GM21737 (cell line): Measurements from ENCODE around the gene CYFIP1.

Experiments
- ATAC-seq: cut with Tn5 transposase; IDR thresholded peaks from one replicate; pipeline ENCODE4 v1.9.1; 2021; ENCODE audit warnings: mild to moderate bottlenecking, moderate library complexity; ENCODE audit not compliant: unreplicated experiment

CYFIP1 gene

DNA sequence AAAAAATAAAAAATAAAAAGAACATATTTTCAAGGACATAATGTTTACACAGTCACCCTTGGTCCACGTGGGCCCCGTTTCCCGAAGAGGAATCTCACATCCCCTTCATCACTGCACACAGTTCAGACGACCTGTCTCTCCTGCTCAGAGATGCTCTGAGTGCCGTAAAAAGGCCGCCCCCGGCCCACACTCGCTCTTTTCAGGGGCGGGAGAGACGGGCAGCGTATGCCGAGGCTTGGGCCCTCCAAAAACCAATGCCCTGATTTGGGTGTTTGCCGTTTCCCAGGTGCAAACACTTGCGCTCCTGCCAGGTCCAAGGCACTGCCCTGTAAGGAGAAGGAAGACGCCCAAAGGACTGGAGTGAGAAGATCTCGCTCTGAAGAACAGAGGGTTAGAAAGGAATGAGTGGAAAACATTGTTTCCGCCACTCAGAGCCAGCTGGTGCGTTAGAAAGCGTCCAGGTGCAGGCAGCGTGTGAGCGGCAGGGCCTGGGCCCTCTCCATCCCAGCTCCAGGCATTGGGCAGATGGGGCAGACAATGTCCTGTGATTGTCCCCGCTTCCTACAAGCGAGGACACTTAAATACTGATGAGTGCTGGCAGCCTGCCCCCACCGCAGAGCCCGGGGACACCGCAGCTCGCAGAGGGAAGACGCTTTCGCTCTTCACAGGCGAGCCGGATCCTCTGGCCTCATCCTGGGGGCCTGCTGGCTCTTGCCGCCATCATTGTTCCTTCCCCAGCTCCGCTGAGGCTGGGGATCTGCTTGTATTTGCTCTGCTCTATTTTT lies 88.5 kb downstream of the CYFIP1 start:
- ATAC-seq: no peak

DNA sequence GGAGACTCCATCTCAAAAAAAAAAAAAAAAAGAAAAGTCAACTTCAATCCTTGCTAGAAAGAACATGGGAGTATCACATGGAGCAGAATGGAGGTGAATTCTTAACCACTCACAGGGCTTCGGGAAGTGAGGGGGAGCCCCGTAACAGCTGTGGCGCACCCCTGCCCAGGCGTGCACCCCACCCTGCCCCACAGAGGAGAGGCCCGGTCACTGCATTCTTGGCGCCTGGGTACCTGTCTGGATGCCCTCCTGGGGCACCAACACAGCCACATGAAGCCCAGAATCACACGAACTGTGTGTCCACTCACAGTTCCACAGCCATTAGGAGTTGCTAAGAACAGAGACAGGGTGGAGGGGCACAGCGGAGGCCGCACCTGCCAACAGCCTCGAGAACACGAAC lies 89.9 kb downstream of the CYFIP1 start:
- no peak for ATAC-seq

DNA sequence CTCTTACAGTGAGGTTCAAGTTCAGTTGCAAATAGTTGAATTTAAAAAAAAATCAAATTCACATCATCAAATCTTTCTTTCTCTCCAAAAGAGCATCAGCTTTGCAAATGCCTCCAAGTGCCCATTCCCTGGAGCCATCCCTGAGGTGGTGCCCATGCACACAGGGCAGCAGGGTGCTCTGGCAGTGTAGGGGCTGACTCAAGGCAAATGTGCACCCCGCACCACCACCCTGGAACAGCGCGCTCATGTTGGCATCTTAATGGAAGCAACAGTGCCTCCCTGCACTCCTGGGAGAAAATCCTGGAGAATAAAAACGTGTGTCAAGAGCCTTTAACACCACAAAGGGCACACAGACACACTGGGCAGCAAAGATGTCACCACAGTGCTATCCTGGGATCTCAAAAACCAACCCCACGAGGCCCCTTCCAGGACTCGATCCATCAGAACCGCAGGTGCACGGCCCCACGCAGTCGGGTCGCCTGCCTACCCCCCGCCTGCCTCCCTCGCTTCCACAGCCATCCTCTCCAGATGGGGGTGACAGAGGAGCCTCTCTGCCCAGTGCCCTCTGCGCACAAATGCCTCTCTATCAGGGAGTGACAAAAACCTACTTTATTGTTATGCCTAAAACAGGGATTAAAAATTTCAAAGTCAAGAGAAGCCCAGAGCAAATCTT lies 90.9 kb downstream of the CYFIP1 start:
- no peak for ATAC-seq

DNA sequence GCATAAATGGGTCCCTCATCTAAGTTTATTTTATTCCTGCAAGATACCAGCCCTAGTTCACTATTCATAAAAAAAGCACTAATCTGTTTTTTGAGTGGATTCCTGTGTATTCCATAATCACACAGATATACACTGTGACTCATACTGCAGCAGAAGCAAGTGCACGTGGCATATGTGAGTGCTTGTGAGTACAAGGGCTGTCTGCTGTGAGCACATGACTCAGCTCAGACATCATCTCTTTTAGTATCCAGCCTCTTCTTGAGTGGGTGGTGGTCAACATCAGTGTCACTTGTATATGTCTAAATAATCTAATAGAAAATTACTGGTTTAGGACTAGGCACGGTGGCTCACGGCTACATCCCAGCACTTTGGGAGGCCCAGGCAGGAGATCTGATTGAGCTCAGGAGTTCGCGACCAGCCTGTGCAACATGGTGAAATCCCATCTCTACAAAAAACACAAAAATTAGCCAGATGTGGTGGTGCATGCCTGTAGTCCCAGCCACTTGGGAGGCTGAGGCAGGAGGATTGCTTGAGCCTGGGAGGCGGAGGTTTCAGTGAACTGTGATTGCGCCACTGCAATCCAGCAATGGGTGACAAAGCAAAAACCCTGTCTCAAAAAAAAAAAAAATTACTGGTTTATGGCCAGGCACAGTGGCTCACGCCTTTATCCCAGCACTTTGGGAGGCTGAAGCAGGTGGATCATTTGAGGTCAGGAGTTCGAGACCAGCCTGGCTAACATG lies 91.9 kb downstream of the CYFIP1 start:
- no peak for ATAC-seq

DNA sequence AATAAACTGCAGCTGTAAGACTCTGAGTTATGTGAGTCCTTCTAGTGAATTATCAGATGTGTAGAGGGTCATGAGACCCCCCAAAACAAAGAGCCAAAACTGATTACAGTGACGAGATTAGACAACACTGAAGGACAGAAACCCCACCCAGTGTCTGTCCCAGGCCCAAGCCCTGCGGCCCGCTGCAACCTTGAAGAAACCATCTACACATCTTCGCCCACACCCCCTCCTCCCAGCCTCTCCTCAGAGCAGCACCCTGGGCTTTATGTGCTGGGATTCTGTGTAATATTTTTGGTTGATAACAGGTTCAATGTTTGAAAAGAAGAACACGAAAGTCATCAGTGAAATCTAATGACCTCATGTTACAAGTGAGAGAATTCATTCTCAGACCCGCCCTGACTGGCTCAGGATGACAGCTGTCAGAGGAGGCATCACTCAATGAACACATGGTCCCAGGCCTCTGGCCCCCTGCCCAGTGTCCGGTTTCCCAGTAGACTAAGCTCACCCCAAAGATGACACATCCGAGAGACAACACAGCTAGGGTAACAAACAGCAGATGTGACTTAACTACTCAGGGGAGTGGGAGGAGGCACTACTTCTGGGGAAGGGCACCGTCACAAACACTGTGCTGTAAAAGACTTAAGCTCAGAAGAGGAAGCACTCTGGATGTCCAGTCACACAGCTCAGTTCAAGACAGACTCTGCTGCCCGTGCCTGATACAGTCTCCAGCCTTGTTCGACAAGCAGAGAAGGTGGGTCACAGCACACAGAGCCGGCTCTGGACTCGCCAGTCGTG lies 92.8 kb downstream of the CYFIP1 start:
- ATAC-seq: no peak

DNA sequence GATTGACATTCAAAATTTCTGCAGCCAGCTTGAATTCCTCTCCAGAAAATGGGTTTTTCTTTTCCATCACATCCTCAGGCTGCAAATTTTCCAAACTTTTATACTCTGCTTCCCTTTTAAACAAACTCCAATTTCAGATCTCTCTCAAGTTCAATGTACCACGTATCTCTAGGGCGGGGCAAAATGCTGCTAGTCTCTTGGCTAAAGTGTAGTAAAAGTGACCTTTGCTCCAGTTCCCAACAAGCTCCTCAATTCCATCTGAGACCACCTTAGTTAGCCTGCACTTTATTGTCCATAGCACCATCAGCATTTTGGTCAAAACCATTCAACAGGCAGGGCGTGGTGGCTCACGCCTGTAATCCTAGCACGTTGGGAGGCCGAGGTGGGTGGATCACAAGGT lies 95.0 kb downstream of the CYFIP1 start:
- no peak for ATAC-seq

DNA sequence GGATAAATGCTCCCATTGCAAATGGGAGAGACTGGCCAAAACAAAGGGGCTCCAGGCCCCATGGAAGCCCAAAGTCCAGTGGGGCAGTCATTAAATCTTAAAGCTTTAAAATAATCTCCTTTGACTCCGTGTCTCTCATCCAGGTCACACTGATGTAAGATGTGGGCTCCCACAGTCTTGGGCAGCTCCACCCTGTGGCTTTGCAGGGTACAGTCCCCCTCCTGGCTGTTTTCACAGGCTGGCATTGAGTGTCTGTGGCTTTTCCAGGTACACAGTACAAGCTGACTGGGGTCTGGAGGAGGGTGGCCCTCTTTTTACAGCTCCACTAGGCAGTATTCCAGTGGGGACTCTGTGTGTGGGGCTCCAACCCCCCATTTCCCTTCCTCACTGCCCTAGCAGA lies 95.8 kb downstream of the CYFIP1 start:
- no peak for ATAC-seq

DNA sequence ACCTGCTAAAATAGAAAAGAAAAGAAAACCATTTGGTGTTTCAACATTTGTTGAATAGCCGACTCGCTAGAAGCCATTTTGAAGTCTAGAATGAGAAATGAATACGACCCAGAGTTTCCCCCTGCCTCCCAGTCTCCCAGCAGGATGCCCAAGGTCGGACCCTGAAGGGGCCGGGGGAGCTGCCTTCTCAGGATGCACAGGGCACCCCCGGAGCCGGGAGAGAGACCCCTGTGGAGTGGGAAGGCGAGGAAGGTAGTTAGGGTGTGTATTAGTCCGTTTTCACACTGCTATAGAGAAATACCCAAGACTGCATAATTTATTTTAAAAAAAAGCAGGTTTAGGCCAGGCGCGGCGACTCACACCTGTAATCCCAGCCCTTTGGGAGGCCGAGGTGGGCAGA lies 97.0 kb downstream of the CYFIP1 start:
- no peak for ATAC-seq

DNA sequence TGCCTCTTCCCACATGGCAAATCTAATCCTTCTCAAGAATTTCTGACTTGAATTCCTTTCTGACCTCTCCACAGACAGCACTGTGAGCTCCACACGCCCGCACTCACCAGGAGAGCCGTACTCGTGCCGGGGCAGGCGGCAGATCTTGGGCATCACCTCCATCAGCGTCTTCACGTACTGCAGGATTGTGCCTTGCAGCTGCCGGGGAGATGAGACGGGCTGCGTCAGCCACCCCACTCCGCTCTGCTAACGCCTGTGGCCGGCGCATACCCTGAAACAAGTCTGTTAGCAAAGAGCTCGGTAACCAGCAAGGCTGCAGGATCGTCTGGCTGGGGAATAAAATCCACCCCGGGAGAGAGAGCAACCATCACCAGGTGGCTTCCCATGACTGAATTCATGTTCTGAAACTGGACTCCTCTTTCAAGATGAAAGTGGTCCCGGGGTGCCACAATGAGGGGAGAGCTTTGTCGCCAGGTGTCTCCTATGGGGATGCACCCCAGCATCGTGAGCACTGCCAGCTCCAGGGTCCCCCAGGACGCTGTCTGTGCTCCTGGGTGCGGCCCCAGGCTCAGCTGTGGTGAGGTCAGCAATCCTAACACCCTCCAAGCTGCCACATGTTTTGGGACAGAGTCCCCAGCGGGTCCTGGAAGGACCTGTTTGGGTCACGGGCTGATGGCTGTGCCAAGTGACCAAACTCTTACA lies 98.3 kb downstream of the CYFIP1 start:
- ATAC-seq: no peak

DNA sequence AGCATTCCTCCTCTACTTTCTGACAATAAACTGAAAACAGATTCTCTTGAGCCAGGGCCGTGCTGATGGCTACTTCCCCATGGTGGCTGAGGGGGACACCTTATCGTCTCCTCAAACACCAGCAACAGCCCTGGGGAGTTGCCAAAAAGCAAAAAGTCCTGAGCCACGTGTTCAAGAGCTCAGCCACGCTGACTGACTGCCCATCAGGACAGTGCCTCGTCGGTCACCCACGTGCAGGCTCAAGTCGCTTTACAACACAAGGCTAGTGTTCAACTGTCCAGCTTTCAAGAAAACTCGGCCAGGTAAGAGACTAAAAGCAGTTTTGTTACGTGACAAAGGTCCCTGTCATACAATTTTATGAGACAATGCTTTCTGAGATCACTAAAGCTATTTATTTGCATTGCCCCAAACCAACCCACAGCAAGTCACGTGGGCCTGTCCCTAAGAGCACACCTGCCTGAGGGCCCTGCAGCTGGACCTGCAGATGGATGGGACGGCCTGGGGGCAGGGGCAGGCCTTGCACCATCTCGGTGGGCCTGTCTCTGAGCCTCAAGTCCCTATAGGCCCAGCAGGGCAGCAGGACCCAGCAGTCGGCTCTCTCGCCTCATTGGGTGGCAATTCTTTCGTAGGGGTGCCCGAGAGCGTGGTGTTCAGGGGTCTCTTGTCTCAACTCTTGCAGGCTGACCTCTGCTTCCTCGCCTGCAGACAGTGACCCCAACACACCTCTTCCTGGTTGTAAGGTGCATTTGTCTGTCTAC lies 99.0 kb downstream of the CYFIP1 start:
- no peak for ATAC-seq

DNA sequence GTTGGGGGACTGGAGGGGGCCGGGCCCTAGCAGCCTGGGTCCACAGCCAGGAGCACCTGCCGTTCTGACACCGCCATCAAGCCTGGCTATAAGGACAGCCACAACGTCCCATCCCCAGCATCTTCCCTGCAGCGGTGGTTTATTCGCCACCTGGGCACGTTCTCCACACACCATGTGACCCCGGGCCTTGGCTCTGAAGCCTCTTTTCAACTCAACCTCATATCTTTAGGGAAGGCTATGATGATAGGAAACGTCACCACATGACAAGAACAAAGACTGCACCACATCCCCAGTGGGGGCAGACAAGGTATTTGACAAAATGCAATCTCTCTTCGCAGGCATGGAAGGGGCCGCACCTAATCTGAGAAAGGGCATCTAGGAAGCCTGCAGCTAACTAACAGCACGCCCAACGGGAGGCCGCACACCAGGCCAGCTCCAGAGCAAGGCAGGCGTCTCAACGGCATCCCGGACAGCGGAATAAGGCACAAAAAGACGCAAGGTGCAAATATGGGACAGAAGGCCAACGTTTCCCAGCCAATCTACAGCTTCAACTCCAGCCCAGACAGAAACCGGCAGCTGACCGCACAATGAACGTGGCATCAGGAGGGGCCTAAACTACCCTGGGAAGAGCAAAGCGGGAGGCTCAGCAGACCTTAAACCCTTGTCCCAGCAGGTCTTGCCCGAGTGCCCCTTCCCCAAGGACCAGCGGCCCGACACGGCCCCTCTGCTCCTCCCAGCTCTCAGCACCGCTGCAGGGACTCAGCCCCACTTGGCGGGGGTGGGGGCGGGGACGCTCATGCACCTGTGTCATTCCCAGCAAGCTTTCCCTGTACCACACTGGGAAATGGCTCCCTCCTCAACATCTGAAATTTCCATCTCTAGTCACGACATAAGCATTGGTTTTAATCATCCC lies 99.8 kb downstream of the CYFIP1 start:
- no peak for ATAC-seq

DNA sequence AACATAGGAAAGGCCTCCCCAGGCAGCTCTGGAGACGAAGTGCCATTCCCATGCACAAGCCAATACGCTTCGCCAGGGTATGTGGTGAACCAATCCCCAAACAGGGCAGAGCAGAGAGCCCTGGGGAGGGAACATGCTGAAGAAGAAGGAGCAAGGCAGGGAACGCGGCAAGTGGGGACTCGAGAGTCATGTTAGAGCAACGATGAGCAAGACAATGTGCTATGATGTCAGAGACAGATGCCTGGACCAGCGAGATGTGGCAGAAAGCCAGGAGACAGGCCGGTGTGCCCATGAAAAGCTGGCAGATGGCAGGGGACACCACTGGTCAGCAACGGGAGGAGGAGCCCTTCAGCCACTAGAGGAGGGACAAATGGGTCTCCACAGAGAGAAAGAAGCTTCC lies 102.1 kb downstream of the CYFIP1 start:
- ATAC-seq: no peak

DNA sequence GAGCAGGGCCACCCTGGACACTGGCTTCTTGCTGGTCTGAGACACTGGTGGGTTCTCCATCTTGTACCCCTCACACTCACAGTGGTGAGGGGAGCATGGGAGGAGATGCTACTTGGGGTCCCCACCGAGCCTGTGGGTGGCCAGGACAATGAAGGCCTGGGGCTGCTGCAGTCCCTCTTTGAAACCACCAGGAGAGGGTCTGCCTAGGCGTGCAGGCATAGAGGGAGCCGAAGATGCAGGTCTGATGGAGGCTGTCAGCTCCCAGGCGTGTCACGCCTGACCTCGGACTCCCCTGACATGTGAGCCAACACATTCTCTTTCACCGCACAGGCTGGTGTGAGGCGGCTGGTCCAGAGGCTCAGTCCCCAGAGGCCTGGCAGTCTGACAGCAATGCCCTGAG lies 102.6 kb downstream of the CYFIP1 start:
- ATAC-seq: no peak

DNA sequence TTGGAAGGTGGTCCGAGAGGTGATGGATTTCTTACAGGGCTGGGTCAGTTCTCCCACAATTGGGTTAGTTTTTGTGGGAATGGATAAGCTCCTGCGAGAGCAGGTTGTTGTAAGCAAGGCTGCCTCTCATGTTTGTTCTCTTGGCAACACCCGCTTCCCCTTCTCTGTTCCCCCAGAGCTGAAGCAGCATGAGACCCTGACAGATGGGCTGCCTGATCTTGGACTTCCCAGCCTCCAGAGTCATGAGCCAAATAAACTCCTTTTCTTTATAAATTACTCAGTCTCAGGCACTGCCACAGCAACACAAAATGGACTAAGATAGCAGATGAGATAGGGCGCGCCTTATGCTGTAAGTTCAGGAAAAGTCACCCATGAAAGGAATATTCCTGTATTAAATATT lies 103.1 kb downstream of the CYFIP1 start:
- ATAC-seq: no peak

DNA sequence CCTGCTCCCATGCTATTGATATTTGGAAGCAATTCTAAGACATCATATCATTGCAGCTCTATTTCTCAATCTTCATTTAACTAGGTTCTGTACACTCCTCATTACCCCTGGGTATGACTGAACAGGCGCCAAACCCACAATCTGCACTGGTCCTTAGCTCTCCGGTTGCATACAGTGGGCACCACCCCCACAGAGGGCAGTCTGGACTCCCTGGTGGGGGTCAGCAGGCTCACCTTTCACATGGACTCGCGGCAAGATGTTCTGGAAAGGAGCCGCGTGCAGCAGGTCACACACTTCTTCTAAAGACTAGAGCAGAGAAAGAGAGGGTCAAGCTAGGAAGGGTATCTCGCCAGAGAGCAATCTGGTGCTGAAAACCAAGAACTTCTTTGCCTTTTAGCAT lies 105.2 kb downstream of the CYFIP1 start:
- ATAC-seq: no peak

DNA sequence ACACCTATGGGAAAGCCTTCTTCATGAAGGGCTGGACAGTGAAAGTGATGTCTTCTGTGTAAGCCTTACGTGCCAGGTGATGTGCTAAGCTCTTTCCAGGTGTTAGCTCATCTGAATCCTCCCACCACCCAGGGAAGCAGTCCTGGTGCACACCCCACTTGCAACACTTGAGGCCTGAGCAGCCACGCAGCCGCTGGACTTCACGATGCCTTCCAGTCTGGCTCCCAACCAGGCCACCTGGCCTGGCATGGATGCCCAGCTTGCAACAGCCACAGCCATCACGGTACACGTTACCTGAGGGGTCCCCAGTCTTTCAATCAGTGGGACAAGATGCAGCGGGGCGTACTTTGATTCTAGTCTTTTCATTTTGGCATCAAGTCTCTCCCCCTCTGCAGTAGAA lies 105.9 kb downstream of the CYFIP1 start:
- ATAC-seq: no peak

DNA sequence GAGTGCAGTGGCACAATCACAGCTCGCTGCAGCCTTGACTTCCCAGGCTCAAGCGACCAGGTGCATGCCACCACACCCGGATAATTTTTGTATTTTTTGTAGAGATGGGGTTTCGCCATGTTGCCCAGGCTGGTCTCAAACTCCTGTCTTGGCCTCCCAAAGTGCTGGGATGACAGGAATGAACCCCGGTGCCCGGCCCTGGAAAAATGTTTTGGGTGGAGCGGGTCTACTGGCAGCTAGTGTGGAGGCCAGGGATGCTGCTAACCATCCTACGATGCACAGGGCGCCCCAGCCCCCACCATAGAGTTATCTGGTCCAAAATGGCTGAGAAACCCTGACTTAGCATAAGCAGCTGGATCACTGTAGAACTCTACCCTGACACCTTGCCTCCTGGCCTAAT lies 106.3 kb downstream of the CYFIP1 start:
- ATAC-seq: no peak

DNA sequence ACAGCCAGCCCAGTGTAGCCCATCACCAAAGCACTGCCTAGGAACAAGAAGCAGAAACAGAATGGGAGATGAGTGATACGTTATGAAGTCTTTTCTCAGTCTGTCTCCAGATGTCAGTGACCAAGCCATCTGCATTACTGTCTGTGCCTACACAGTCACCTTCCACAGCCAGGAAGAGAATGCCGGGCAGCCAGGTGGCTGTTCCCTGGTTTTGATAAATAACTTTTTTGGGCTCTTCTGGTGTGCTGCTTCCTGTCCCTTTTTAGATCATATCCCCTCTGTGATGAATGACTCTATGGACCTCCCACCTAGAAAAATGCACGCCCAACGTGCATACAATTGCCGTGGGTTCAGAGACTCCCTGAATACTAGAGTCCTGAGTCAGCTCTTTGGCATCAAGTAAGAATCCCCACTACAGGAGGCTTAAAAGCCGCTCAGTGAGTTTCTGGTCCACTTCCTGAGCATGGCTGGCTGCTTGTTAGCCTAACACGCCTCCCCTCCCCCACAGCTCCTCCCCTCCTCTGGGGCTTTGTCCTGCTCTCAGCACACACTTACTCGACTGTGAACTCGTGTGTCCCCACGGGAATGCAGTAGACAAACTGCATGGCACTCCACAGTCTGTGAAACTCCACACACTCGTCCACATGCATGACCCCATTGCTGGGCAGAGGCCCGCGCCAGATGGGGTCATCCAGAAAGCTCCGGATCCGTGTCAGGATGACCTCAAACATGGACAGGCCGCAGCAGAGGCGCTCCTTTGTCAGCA lies 107.0 kb downstream of the CYFIP1 start:
- no peak for ATAC-seq
